Measurements from ENCODE around the gene OR10G6.
"Not testable (repeated sequence)": the region's sequence is repeated elsewhere in the genome, so short reads cannot be mapped to it uniquely, and the experiment has no call there.

OR10G6 gene

GRCh38 chr11:123995119-123995518, at the start of gene OR10G6:
Gene OR10G6, minus strand, starts transcription at chr11:123995161. Its CDS starts 0 bp downstream, at chr11:123995161.
- DNase-seq (ENCODE audit: low read depth) = no peak

DNA sequence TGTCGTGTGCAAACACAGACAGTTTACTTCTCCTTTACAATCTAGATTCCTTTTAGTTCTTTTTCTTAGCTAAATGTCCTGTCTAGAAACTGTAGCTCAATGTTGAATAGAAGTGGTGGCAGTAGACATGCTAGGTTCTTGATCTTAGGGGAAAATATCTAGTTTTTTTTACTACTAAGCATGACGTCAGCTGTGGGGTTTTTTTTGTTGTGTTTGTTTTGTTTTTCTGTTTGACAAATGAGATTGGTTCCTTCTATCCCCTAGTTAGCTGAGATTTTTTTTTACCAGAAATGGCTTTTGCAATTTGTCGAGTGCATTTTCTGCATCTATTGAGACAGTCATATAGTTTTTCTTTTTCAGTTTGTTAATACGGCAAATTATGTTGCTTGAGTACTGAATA, 48.5 kb upstream of the OR10G6 start:
- DNase-seq (ENCODE audit: low read depth) = no peak

DNA sequence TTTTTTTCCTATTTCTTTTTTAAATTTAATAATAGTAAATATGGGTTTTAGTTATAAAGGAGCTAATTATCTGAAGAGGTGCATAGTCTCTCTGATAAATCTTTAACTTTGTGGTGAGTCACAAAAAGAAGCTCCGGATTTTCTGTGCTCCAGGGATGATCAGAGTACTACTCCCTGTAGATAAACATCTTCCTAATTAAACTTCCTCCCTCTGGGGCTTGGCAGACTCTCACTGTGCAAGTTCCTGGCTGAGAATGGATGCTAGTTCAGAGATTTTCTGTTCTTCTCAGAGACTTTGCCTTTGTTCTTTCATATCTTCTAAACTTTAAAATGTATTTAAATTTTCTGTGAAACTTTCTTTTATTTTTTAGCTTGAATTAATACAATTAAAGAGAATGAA, 46.3 kb upstream of the OR10G6 start, which contains the start of gene OR10G7:
Gene OR10G7, minus strand, starts transcription at position 72 of the 400 bp plus-strand sequence. CDS start 2,324 bp downstream, outside the sequence.
- no peak for DNase-seq (ENCODE audit: low read depth)

DNA sequence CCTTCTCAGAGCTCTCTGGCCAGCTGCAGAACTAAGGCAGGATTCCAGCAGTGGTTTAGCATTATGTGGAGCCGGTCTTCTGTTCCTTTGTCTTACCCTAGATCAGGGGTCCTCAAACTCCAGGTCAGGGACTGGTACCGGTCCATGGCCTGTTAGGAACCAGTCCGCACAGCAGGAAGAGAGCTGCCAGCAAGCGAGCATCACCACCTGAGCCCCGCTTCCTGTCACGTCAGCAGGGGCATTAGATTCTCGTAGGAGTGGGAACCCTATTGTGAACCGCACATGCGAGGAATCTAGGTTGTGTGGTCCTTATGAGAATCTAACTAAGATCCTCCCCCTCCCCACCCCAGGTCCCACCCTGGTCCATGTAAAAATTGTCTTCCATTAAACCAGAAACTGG, 44.6 kb upstream of the OR10G6 start:
- no peak for DNase-seq (ENCODE audit: low read depth)

- DNase-seq (ENCODE audit: low read depth) = no peak
These were observed 41.7 kb upstream of the OR10G6 start for GRCh38 chr11:124036666-124037065.

- DNase-seq (ENCODE audit: low read depth) = no peak
These were observed 31.5 kb upstream of the OR10G6 start, which contains the start of gene OR10G8 for GRCh38 chr11:124026498-124026897. Gene OR10G8, plus strand, starts transcription at chr11:124026798. Its CDS starts 2,825 bp downstream, at chr11:124029623.

DNA sequence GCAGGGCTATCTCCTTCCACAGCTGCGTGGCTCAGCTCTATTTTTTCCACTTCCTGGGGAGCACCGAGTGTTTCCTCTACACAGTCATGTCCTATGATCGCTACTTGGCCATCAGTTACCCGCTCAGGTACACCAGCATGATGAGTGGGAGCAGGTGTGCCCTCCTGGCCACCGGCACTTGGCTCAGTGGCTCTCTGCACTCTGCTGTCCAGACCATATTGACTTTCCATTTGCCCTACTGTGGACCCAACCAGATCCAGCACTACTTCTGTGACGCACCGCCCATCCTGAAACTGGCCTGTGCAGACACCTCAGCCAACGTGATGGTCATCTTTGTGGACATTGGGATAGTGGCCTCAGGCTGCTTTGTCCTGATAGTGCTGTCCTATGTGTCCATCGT, 20.9 kb upstream of the OR10G6 start:
- not testable (repeated sequence) for DNase-seq (ENCODE audit: low read depth)

- no peak for DNase-seq (ENCODE audit: low read depth)
These were observed 17.7 kb upstream of the OR10G6 start, which contains the start of gene OR10G4 for GRCh38 chr11:124012697-124013096. Gene OR10G4, plus strand, starts transcription at chr11:124012997. Its CDS starts 2,578 bp downstream, at chr11:124015575.

DNA sequence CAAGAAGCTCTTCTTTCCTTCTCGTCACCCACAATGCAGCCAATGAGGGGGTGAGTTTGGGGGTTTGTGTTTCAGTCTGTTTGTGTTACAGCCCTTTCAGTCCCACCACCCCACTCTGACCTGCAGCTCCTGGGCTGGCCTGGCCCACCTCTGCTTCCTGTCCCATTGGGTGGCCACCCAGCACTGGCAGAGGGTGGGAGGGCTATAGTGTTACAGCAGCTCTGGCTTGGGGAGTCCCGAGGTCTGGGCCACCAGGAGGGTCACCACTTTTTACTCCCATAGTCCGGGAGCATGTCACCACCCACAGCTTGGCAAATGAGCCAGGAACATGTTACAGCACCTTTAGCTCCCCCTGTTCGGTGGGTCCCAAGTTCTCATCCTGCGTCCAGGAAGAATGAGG, 15.7 kb downstream of the OR10G6 start:
- DNase-seq (ENCODE audit: low read depth) = no peak

GRCh38 chr11:123977731-123978347, 17.1 kb downstream of the OR10G6 start, which contains the start of gene OR10S1:
Gene OR10S1, minus strand, starts transcription at chr11:123977781. Its CDS starts 117 bp downstream, at chr11:123977664.
- DNase-seq (ENCODE audit: low read depth) = no peak

DNA sequence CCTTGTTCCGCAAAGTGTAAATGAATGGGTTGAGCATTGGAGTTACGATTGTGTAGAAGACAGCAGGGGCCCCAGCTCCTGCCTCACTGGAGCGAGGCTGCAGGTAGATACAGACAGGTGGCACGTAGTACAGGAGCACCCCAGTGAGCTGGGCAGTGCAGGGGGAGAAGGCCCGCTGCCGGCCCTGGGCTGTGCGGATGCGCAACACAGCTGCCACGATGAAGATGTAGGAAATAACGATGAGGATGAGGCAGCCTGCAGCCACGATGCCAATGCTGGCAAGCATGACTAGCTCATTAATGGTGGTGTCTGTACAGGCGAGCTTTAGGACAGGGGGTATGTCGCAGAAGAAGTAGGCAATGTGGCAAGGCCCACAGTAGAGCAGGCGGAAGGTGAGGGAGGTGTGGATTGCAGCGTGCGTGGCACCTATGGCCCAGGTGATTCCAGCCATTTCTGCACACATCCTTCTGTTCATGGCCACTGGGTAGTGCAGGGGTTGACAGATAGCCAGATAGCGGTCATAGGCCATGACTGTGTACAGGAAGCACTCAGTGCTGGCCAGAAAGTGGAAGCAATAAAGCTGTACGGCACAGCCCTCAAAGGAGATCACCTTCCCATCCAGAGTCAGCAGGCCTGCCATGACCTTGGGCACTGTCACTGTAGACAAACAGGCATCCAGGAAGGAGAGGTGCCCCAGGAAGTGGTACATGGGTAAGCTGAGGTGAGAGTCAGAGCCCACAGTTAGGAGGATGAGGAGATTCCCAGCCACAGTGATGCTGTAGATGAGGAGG, 18.0 kb downstream of the OR10G6 start:
- no peak for DNase-seq (ENCODE audit: low read depth)

GRCh38 chr11:123973816-123974215, 21.1 kb downstream of the OR10G6 start:
- DNase-seq (ENCODE audit: low read depth) = no peak

GRCh38 chr11:123956752-123957151, 38.2 kb downstream of the OR10G6 start:
- no peak for DNase-seq (ENCODE audit: low read depth)

GRCh38 chr11:123945132-123945531, 49.8 kb downstream of the OR10G6 start:
- no peak for DNase-seq (ENCODE audit: low read depth)
